Smooth muscle cell (in vitro differentiated cells): Measurements from ENCODE around the gene SEL1L3. TPM values are rescaled to one million over a fixed set of nuclear protein-coding genes. Genes with fewer than 3 reads are reported as not detected.
A peak's percentile ranks its signal among the peaks of the same experiment; 100 is the strongest.

Experiments
- DNase-seq: peaks from one replicate; lab custom pipeline; 2025; ENCODE audit not compliant: unreplicated experiment; lab: John Stamatoyannopoulos, UW
- H2AFZ ChIP-seq: fragments of 200-600 bp; sonication (generic); 2 replicates; pipeline ENCODE4 v1.6.0; 2016; ENCODE audit warnings: antibody characterized with exemption, low read depth, mild to moderate bottlenecking
- H3F3A ChIP-seq: fragments of 200-600 bp; sonication (generic); 2 replicates; pipeline ENCODE4 v1.6.0; 2017; ENCODE audit warnings: antibody characterized with exemption, low read depth
- H3K27ac ChIP-seq: fragments of 200-600 bp; sonication (generic); 2 replicates; pipeline ENCODE4 v1.5.1; 2016; ENCODE audit warnings: low read depth, mild to moderate bottlenecking
- H3K27me3 ChIP-seq: fragments of 200-600 bp; sonication (generic); 2 replicates; pipeline ENCODE4 v1.6.1; 2016; ENCODE audit warnings: low read depth, mild to moderate bottlenecking
- H3K36me3 ChIP-seq: fragments of 200-600 bp; sonication (generic); 2 replicates; pipeline ENCODE4 v1.5.1; 2016; ENCODE audit warnings: low read depth
- H3K4me1 ChIP-seq: fragments of 200-600 bp; sonication (generic); 2 replicates; pipeline ENCODE4 v1.5.1; 2016; ENCODE audit warnings: low read depth
- H3K4me2 ChIP-seq: fragments of 200-600 bp; sonication (generic); 2 replicates; pipeline ENCODE4 v1.6.0; 2016; ENCODE audit warnings: mild to moderate bottlenecking
- H3K4me3 ChIP-seq: fragments of 200-600 bp; sonication (generic); 2 replicates; pipeline ENCODE4 v1.5.1; 2016; ENCODE audit warnings: mild to moderate bottlenecking
- H3K79me2 ChIP-seq: fragments of 200-600 bp; sonication (generic); 2 replicates; pipeline ENCODE4 v1.6.0; 2016; ENCODE audit warnings: low read depth, mild to moderate bottlenecking
- H3K9ac ChIP-seq: fragments of 200-600 bp; sonication (generic); 2 replicates; pipeline ENCODE4 v1.6.0; 2016; ENCODE audit warnings: low read depth
- H3K9me3 ChIP-seq: fragments of 200-600 bp; sonication (generic); replicated peaks from 2 replicates; pipeline ENCODE4 v1.5.1; 2016; ENCODE audit warnings: low read depth
- H4K20me1 ChIP-seq: fragments of 200-600 bp; sonication (generic); 2 replicates; pipeline ENCODE4 v1.6.0; 2016; ENCODE audit warnings: low read depth
- WGBS: methylation state at CpG from one replicate; pipeline ENCODE4 v1.1.7; 2016; ENCODE audit warnings: low lambda C conversion rate; 5-methylcytosine and 5-hydroxymethylcytosine counted together
- polyA plus RNA-seq: library from polyadenylated mRNA; unstranded; fragments of >200 nt; fragmentation: Nextera tagmentation; extraction: Ambion mirVana; gene quantifications from 2 replicates; pipeline ENCODE4 v1.2.1, GENCODE V29; 2016
- total RNA-seq: library from RNA; depleted of rRNA; stranded (reverse); fragments of >200 nt; gene quantifications from 2 replicates; pipeline ENCODE4 v1.2.3, GENCODE V29; 2014
- TF ChIP-seq, protein P1 (sequence below): fragments of 200-600 bp; sonication (generic); IDR thresholded peaks from 2 replicates; pipeline ENCODE4 v1.5.1; 2017; ENCODE audit warnings: borderline replicate concordance, mild to moderate bottlenecking, antibody characterized with exemption; ENCODE audit not compliant: insufficient read depth, poor library complexity, severe bottlenecking

Gene SEL1L3
- total and polyA plus RNA-seq, 2 experiments from 2014 or later: 9.3 to 14.0 TPM

DNA sequence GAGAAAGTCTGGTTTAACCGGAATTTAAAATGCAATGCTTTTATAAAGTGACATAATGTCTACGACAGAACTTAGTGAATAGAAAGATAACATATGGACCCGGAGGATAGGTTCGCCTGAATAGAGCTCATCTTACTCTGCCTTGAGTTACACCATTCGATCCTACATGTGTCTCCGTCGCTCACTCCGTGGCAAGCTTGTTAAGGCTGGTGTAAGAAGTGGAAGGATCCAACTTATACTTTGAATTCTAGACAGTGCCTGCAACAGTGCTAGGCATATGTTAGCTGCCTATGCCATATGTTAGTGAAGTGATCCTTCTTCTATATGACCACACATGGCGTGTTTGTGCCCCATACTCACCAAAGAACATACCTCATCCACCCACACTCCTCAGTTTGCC is 50.9 kb downstream of the SEL1L3 start:
- Histone ChIP-seq H3K9ac (no peak overlapping the region), H3K27ac (no peak overlapping the region), H3K4me1 (peaks cover 25% of the 10 kb centered on the region), H3F3A (peaks cover 12% of the 10 kb centered on the region), H3K27me3 (no peaks in the 10 kb centered on the region), H4K20me1 (no peaks in the 10 kb centered on the region), H3K4me2 (no peak overlapping the region), H3K4me3 (no peak overlapping the region), H3K36me3 (no peaks in the 10 kb centered on the region), H3K79me2 (no peaks in the 10 kb centered on the region), H2AFZ (no peak overlapping the region), H3K9me3 (no peaks in the 10 kb centered on the region)
- DNase-seq: no peak
- TF ChIP-seq, protein P1, sequence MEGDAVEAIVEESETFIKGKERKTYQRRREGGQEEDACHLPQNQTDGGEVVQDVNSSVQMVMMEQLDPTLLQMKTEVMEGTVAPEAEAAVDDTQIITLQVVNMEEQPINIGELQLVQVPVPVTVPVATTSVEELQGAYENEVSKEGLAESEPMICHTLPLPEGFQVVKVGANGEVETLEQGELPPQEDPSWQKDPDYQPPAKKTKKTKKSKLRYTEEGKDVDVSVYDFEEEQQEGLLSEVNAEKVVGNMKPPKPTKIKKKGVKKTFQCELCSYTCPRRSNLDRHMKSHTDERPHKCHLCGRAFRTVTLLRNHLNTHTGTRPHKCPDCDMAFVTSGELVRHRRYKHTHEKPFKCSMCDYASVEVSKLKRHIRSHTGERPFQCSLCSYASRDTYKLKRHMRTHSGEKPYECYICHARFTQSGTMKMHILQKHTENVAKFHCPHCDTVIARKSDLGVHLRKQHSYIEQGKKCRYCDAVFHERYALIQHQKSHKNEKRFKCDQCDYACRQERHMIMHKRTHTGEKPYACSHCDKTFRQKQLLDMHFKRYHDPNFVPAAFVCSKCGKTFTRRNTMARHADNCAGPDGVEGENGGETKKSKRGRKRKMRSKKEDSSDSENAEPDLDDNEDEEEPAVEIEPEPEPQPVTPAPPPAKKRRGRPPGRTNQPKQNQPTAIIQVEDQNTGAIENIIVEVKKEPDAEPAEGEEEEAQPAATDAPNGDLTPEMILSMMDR: no peak
- WGBS: 90% methylated on average over 9 of the region's 9 CpGs

DNA sequence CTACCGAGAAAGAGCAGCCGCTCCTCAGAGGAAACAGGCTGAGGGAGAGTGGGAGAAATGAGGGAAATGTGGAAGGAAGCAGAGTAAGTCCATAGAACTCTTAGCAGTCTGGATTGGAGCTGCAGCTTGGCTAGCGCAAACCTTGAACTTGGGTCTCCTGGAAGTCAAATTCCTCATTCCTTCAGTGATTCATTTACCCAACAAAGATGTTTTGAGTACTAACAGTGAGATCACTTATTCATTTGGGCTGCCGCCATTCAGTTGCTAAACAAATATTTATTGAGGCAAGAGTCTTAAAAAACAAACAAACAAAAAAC is 51.5 kb downstream of the SEL1L3 start:
- DNase-seq: no peak
- TF ChIP-seq, protein P1: no peak

DNA sequence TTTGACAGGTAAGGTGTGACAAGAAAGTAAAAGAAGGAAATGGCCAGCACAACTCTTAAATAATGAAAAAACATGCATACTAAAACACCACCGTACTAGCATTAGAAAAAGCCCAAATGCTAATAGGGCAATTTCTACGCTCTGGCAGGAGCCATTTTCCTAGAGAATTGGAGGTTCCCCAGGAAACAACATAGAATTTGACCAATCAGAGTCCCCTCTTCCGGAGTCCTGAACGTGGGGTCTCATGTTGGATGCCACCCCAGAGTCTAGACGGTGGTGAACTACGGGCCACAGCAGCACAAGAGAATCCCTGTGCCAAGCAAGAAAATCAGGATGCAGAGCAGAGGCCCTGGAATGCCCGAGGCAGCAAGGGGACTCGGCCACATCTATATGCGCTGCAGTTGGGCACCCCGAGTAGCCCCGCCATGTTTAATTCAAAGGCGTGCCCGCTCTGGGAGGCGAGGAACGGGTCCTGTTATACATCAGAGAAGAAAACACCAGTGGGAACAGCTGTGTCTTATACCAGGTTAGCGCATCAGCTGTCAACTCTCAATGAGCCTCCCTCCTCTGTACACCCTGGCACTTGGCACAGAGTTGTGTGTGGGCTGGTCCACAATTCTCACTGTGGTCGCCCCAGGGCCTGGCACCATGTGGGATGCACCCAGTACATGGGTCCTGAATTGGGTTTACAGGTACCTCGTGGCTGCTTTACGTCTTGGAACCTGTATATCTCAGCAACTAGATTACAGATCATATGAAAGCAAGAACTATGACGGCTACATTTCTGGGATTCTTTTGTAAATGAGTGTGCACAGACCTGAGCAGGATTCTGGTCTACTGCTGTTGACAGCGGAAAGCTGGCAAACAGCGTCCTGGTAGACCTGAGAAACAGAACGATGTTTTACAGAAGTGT is 52.1 kb downstream of the SEL1L3 start:
- Histone ChIP-seq H3K4me2 (no peak overlapping the region), H3K36me3 (no peaks in the 10 kb centered on the region), H4K20me1 (no peaks in the 10 kb centered on the region), H3K79me2 (no peaks in the 10 kb centered on the region), H3K4me3 (no peak overlapping the region), H3K4me1 (peaks cover 30% of the 10 kb centered on the region), H3K9ac (no peak overlapping the region), H3F3A (peaks cover 12% of the 10 kb centered on the region), H3K27ac (no peak overlapping the region), H3K9me3 (no peaks in the 10 kb centered on the region), H2AFZ (peak overlapping the region; percentile 52), H3K27me3 (no peaks in the 10 kb centered on the region)
- DNase-seq: no peak
- TF ChIP-seq, protein P1: no peak
- 85% methylated on average over 23 of the region's 23 CpGs for WGBS

More for the DNA sequence above, 51.5 kb downstream of the SEL1L3 start:
- Histone ChIP-seq H3K27me3 (no peaks in the 10 kb centered on the region), H3K36me3 (no peaks in the 10 kb centered on the region), H3K4me1 (peaks cover 30% of the 10 kb centered on the region), H3K9ac (no peak overlapping the region), H3K27ac (no peak overlapping the region), H3K4me2 (no peak overlapping the region), H3K4me3 (no peak overlapping the region), H4K20me1 (no peaks in the 10 kb centered on the region), H3F3A (peaks cover 12% of the 10 kb centered on the region), H3K9me3 (no peaks in the 10 kb centered on the region), H3K79me2 (no peaks in the 10 kb centered on the region), H2AFZ (peak overlapping the region; percentile 52)
- 71% methylated on average over 4 of the region's 4 CpGs for WGBS

DNA sequence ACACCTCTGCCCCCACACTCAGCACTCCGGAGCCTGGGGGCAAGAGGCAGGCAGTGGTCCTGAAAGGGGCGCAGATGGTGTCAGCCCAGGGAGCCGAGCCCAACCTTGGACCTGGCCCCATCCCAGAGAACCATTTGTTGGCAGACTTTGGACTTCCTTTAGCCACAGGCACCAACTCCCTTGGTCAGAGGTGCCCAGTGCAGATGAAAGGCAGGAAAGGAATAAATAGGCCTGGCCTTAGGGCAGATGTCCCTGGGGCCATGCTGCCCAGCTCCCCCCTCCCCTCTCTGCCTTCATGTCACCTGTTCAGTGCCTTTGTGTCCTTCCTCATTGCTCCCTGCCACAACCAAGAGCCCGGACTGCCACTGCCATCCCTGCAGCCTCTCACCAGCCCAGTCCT is 52.8 kb downstream of the SEL1L3 start:
- 96% methylated on average over 4 of the region's 4 CpGs for WGBS
- peaks cover 12% of the 10 kb centered on the region for H3F3A ChIP-seq
- no peaks in the 10 kb centered on the region for H3K79me2 ChIP-seq
- H3K27ac ChIP-seq: no peak overlapping the region
- H3K4me3 ChIP-seq: no peak overlapping the region
- H3K4me2 ChIP-seq: no peak overlapping the region
- TF ChIP-seq, protein P1: no peak
- no peaks in the 10 kb centered on the region for H3K9me3 ChIP-seq
- no peaks in the 10 kb centered on the region for H3K27me3 ChIP-seq
- no peak for DNase-seq
- no peak overlapping the region for H3K9ac ChIP-seq
- peaks cover 30% of the 10 kb centered on the region for H3K4me1 ChIP-seq
- H3K36me3 ChIP-seq: no peaks in the 10 kb centered on the region
- H4K20me1 ChIP-seq: no peaks in the 10 kb centered on the region
- H2AFZ ChIP-seq: no peak overlapping the region
